Bronchial epithelial cell (primary cell): ENCODE results near the gene CDRT4. TPM values are rescaled to one million over a fixed set of nuclear protein-coding genes. Genes with fewer than 3 reads are reported as not detected.
A peak's percentile ranks its signal among the peaks of the same experiment; 100 is the strongest.
"Not testable (repeated sequence)": the region's sequence is repeated elsewhere in the genome, so short reads cannot be mapped to it uniquely, and the experiment has no call there.

ENCODE experiments used
- DNase-seq: peaks from one replicate; pipeline ENCODE4 v3.0.0-alpha.2; 2010; ENCODE audit warnings: low read depth
- FAIRE-seq: peaks from 2 replicates; lab custom pipeline; 2011; peaks lifted over from hg19 to GRCh38; lab: Jason Lieb, UNC
- H3K27me3 ChIP-seq: 2 replicates; pipeline ENCODE4 v1.5.1; 2011; ENCODE audit warnings: low read length; ENCODE audit not compliant: control insufficient read depth, insufficient read depth
- H3K36me3 ChIP-seq: 2 replicates; pipeline ENCODE4 v1.5.1; 2011; ENCODE audit warnings: low read length; ENCODE audit not compliant: control insufficient read depth, insufficient read depth
- H3K4me3 ChIP-seq: 2 replicates; pipeline ENCODE4 v1.5.1; 2011; ENCODE audit warnings: mild to moderate bottlenecking, low read depth, low read length, control low read depth
- CTCF ChIP-seq: IDR thresholded peaks from 2 replicates; pipeline ENCODE4 v1.5.1; 2011; ENCODE audit warnings: mild to moderate bottlenecking, moderate library complexity, low read length, control low read depth, inconsistent platforms; ENCODE audit not compliant: insufficient read depth, severe bottlenecking
- total RNA-seq: library from RNA; depleted of rRNA; stranded (reverse); fragments of >200 nt; gene quantifications from 2 replicates; pipeline ENCODE4 v1.2.1, GENCODE V29; 2014

Gene CDRT4
- total RNA-seq, 1 donor from 2014 or later: 1.1 TPM

DNA sequence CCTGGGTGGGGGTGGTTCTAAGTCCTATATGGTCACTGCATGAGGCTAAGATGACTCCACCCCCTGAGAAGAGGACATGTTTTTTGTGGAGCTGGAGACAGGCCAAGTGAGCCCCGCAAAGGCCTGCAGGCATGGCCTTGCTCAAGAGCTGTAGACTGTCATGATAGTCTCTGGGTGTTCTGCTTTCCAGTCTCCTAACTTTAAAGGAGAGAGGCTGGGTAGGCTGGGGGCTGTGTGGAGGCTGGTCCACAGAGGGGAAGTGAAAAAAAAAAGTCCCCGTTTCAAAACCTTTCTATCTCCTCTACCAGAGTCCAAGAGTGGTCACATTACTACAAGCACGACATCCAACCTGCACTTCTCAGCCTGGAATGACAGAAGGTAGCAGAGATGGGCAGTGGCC, 27.1 kb downstream of the CDRT4 start:
- Histone ChIP-seq H3K36me3 (peaks cover 4% of the 10 kb centered on the region), H3K27me3 (no peaks in the 10 kb centered on the region), H3K4me3 (no peak overlapping the region)
- FAIRE-seq (no peak), DNase-seq (no peak)
- no peak for TF ChIP-seq CTCF

DNA sequence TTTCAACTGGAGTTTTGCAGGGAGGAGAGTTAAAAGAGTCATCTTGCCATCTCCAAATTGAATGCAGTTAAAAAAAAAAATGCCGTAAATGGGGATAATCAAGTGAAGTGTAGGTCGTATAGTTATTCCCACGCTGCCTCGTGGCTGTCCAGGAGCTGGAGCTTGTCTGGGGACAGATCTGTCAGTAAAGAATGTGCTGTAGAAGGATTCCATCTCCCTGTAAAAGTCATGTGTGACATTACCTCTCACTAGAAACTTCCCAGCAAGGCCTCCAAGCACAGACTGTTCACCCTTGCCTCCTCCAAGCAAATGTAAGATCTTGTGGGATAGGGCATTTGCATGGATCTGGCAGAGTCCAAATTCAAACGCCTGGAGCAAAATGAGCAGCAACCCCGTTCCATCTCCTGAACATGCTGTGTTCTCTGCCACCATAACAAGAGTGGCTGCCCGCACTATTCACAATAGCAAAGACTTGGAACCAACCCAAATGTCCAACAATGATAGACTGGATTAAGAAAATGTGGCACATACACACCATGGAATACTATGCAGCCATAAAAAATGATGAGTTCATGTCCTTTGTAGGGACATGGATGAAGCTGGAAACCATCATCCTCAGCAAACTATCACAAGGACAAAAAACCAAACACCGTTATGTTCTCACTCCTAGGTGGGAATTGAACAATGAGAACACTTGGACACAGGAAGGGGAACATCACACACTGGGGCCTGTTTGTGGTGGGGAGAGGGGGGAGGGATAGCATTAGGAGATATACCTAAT, 28.0 kb downstream of the CDRT4 start:
- not testable (repeated sequence) for DNase-seq, H3K27me3 ChIP-seq, H3K4me3 ChIP-seq, FAIRE-seq, H3K36me3 ChIP-seq

GRCh38 chr17:15438491-15439105, 28.8 kb downstream of the CDRT4 start:
- no peak for FAIRE-seq
- DNase-seq: no peak
- H3K4me3 ChIP-seq: no peak overlapping the region
- peaks cover 4% of the 10 kb centered on the region for H3K36me3 ChIP-seq
- TF ChIP-seq CTCF: no peak
- H3K27me3 ChIP-seq: no peaks in the 10 kb centered on the region

DNA sequence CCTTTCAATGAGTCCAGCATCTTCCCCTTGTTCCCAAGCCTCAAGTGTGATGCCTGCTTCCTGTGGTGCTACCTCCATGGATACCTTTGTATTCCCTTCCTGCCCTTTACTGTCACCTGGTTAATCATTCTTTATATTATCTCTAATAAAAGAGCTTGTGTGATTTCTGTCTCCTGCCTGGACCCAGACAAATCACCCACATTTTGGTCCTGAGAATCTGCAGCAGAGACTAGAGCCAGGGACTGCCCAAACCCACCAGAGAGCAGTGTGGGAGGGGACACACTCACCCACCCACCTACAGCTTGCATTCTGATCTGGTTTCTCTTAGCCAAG, 30.2 kb downstream of the CDRT4 start:
- no peaks in the 10 kb centered on the region for H3K27me3 ChIP-seq
- no peak for FAIRE-seq
- no peak for DNase-seq
- peaks cover 4% of the 10 kb centered on the region for H3K36me3 ChIP-seq
- TF ChIP-seq CTCF: no peak
- no peak overlapping the region for H3K4me3 ChIP-seq

GRCh38 chr17:15436473-15437302, 30.7 kb downstream of the CDRT4 start:
- Histone ChIP-seq H3K36me3 (peaks cover 4% of the 10 kb centered on the region), H3K27me3 (no peaks in the 10 kb centered on the region), H3K4me3 (no peak overlapping the region)
- DNase-seq (peak; percentile 9), FAIRE-seq (no peak)
- TF ChIP-seq CTCF: no peak

DNA sequence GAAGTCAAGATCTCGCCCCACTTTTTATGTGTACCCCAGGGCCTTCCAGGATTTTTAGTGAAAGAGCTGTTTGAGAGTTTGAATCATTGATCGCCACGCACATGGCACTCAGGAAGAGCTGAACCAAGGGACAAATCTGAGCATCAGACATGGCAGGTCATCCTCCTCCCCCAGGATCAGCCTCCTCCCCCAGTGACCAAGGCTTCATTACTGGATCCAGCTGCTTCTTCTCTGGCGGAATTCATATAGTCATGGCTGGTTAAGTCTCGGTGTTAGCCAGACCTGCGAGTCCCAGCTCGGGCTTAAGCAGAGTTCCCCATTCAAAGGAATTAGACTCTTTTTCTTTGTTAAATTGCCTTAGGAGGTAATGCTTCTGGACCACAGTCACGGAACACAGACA, 32.5 kb downstream of the CDRT4 start:
- FAIRE-seq (no peak), DNase-seq (no peak)
- Histone ChIP-seq H3K36me3 (peaks cover 4% of the 10 kb centered on the region), H3K4me3 (no peak overlapping the region), H3K27me3 (no peaks in the 10 kb centered on the region)
- no peak for TF ChIP-seq CTCF
